Activated gamma-delta T cell treated with anti-CD3 and anti-CD28 coated beads, Interleukin-2, amount 50 U/mL, for 16 hours (primary cell): ENCODE data around the gene ZC3H18.

ENCODE experiments used
- DNase-seq: peaks from one replicate; pipeline ENCODE4 v3.0.0-alpha.2; 2020; ENCODE audit warnings: low read depth

ZC3H18 gene

GRCh38 chr16:88532434-88533241 lies 37.6 kb upstream of the ZC3H18 start:
- DNase-seq = no peak

- DNase-seq = no peak
These were observed 36.8 kb upstream of the ZC3H18 start for GRCh38 chr16:88533381-88533917.

GRCh38 chr16:88533932-88534637 lies 36.1 kb upstream of the ZC3H18 start:
- DNase-seq = peak; percentile 65

- DNase-seq = no peak
These were observed 35.5 kb upstream of the ZC3H18 start for GRCh38 chr16:88534638-88535190.

- DNase-seq = no peak
These were observed 34.9 kb upstream of the ZC3H18 start for GRCh38 chr16:88535191-88535856.

GRCh38 chr16:88535857-88536222 lies 34.4 kb upstream of the ZC3H18 start:
- DNase-seq = no peak

- DNase-seq = no peak
These were observed 33.7 kb upstream of the ZC3H18 start for GRCh38 chr16:88536510-88536909.

GRCh38 chr16:88536971-88537751 lies 33.0 kb upstream of the ZC3H18 start:
- DNase-seq = no peak

GRCh38 chr16:88537859-88538258 lies 32.3 kb upstream of the ZC3H18 start:
- DNase-seq = no peak

- no peak for DNase-seq
These were observed 31.7 kb upstream of the ZC3H18 start for GRCh38 chr16:88538366-88539060.

GRCh38 chr16:88539261-88539651 lies 30.9 kb upstream of the ZC3H18 start:
- DNase-seq = no peak

- DNase-seq = no peak
These were observed 30.4 kb upstream of the ZC3H18 start for GRCh38 chr16:88539652-88540345.

- DNase-seq = no peak
These were observed 29.7 kb upstream of the ZC3H18 start for GRCh38 chr16:88540346-88540977.

GRCh38 chr16:88541831-88542616 lies 28.2 kb upstream of the ZC3H18 start:
- DNase-seq = no peak

- DNase-seq = no peak
These were observed 26.9 kb upstream of the ZC3H18 start for GRCh38 chr16:88543230-88543813.

GRCh38 chr16:88545781-88546180 lies 24.4 kb upstream of the ZC3H18 start:
- no peak for DNase-seq

GRCh38 chr16:88548131-88548874 lies 21.9 kb upstream of the ZC3H18 start:
- DNase-seq = no peak

- DNase-seq = no peak
These were observed 21.2 kb upstream of the ZC3H18 start for GRCh38 chr16:88548985-88549384.
